Colonic mucosa (tissue), 4 donors: ENCODE measurements around the gene SLC16A5. TPM values are rescaled to one million over a fixed set of nuclear protein-coding genes. Genes with fewer than 3 reads are reported as not detected.

Experiments used
- DNase-seq: peaks from one replicate; pipeline ENCODE4 v3.0.0-alpha.2; 2020
- H3K27ac ChIP-seq: fragments of 200-600 bp; one replicate; pipeline ENCODE4 v1.8.0; 2021
- H3K27me3 ChIP-seq: fragments of 200-600 bp; one replicate; pipeline ENCODE4 v1.8.0; 2021
- H3K36me3 ChIP-seq: fragments of 200-600 bp; one replicate; pipeline ENCODE4 v1.8.0; 2021
- H3K4me1 ChIP-seq: fragments of 200-600 bp; one replicate; pipeline ENCODE4 v1.8.0; 2021; ENCODE audit warnings: mild to moderate bottlenecking
- H3K4me3 ChIP-seq: fragments of 200-600 bp; one replicate; pipeline ENCODE4 v1.8.0; 2021
- H3K9ac ChIP-seq, 2 donors: one replicate each; pipeline ENCODE4 v1.7.0; 2013; ENCODE audit warnings: control low read depth in 2 of 2, low read depth in 2 of 2, low read length in 2 of 2
- H3K9me3 ChIP-seq: fragments of 200-600 bp; one replicate; pipeline ENCODE4 v1.8.0; 2021
- intact Hi-C: fragments of 100-400 bp; cut with DNase I; formaldehyde crosslinking; loops from one replicate; pipeline ENCODE4 v1.14.1; 2022
- total RNA-seq, 2 donors: library from RNA; stranded (reverse); fragmentation: NEBNext Ultra II Directional in 1 of 2; extraction: Animal tissue kit (Norgen Biotek cat#: 25700) in 1 of 2; gene quantifications; one replicate each; pipeline ENCODE4 v1.2.1, GENCODE V29; 2021
- TF ChIP-seq, protein P1 (sequence below): fragments of 200-600 bp; IDR thresholded peaks from one replicate; pipeline ENCODE4 v1.8.0; 2022; ENCODE audit warnings: antibody characterized with exemption, mild to moderate bottlenecking
- donor health status: healthy.
- donor health status: DM: no; HTN: no; CAD: no.
- donor health status: DM: no; HTN: no; CAD: no.

Gene SLC16A5
- total RNA-seq, 2 donors from 2014 or later = 19.4 to 50.1 TPM

DNA sequence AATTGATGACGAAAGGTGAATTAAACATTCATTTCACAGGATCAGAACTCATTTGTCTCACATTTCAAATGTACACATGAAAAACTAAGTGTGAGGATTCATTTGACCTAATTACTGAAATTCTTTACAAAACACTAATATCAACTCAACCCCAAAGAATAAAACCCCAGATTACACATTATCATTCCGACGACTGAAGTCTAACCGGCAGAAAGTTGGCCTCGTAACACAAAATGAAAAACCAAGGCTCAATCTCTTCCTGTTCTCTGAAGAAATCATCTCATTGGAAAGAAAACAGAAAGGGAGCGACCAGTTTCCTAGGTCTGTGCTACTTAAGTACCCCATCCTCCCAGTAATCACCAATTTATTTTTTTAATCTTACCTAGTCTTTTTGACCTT lies 64.8 kb downstream of the SLC16A5 start:
- H3K4me1 ChIP-seq = peaks cover 9% of the 10 kb centered on the region
- H3K4me3 ChIP-seq = peak overlapping the region; percentile 86
- DNase-seq = no peak
- H3K9me3 ChIP-seq = no peaks in the 10 kb centered on the region
- no peaks in the 10 kb centered on the region for H3K36me3 ChIP-seq
- intact Hi-C loops = no loop called here
- TF ChIP-seq, protein P1, sequence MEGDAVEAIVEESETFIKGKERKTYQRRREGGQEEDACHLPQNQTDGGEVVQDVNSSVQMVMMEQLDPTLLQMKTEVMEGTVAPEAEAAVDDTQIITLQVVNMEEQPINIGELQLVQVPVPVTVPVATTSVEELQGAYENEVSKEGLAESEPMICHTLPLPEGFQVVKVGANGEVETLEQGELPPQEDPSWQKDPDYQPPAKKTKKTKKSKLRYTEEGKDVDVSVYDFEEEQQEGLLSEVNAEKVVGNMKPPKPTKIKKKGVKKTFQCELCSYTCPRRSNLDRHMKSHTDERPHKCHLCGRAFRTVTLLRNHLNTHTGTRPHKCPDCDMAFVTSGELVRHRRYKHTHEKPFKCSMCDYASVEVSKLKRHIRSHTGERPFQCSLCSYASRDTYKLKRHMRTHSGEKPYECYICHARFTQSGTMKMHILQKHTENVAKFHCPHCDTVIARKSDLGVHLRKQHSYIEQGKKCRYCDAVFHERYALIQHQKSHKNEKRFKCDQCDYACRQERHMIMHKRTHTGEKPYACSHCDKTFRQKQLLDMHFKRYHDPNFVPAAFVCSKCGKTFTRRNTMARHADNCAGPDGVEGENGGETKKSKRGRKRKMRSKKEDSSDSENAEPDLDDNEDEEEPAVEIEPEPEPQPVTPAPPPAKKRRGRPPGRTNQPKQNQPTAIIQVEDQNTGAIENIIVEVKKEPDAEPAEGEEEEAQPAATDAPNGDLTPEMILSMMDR = no peak
- no peak overlapping the region for H3K27ac ChIP-seq
- H3K27me3 ChIP-seq = no peaks in the 10 kb centered on the region
- H3K9ac ChIP-seq = peak overlapping the region in 1 of 2 donors; percentile 91

DNA sequence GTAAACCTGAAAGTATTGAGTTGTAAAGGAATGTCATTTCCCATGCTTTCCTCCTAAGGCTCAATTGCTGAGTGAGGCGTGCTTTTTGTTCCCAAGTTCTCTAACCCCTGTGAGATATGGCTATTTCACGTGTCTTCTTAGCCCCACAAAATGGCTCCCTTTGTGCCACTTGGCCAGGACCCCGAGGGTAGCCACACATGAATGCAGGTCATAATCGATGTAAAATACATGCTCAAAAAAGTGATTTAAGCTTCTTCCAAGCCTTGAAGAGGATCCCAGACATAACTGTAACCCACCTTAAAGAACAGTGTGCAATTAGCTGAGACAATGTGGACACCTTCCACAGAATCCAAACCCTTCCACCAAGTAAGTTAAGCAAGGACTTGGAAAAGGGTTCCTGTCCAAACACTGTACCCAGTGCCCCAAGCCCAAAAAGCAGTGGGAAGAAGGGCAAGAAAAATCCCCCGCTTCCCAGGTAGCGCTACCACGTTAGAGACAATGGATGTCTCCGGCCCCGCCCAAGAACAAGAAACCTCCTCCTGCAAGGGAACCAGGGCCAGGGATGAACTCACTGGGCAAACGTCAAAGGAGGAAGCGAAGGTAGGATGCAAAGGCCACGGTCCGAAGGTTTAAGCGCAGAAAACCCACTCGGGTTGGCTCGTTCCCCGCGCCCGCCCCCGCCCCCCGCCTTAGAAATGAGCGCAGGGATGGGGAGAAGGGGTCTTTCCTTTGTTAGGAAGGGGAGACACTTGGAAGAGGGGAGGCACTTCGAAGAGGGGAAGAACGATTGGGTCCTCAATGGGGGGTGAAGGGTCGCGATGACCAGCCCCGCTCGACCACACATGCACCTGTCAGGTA lies 65.4 kb downstream of the SLC16A5 start:
- TF ChIP-seq, protein P1 = no peak

DNA sequence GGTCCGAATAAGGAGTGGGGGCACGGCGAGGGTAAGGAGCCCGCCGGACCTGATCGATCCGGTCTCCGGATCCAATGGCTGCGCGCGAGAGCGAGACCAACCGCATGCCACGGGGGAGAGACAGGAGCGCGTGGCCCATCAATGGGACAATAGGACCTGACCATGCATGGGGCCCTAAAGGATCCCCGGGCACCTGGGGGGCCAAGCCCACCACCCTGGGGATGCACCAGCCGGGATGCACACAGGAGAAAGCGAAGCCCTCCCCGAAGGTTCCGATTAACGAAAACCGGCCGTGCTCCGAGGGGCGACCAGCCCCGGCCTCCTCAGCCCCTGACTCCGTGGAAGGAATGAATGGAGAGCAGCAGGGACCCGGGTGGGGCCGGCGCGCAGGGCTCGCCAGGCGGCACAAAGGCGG lies 66.0 kb downstream of the SLC16A5 start:
- Histone ChIP-seq H3K4me1 (peaks cover 9% of the 10 kb centered on the region), H3K4me3 (peak overlapping the region; percentile 86), H3K36me3 (no peaks in the 10 kb centered on the region), H3K27ac (peak overlapping the region; percentile 73), H3K27me3 (no peaks in the 10 kb centered on the region), H3K9ac (peak overlapping the region; percentile 91 to 97), H3K9me3 (no peaks in the 10 kb centered on the region)
- TF ChIP-seq, protein P1 = no peak
- DNase-seq = peak; percentile 36
- intact Hi-C loops = no loop called here

More for the DNA sequence above, 65.4 kb downstream of the SLC16A5 start:
- H3K36me3 ChIP-seq = no peaks in the 10 kb centered on the region
- peak overlapping the region; percentile 91 to 97 for H3K9ac ChIP-seq
- no peaks in the 10 kb centered on the region for H3K9me3 ChIP-seq
- peak overlapping the region; percentile 73 for H3K27ac ChIP-seq
- H3K4me3 ChIP-seq = peak overlapping the region; percentile 86
- intact Hi-C loops = no loop called here
- DNase-seq = peak; percentile 80
- H3K4me1 ChIP-seq = peaks cover 9% of the 10 kb centered on the region
- H3K27me3 ChIP-seq = no peaks in the 10 kb centered on the region

DNA sequence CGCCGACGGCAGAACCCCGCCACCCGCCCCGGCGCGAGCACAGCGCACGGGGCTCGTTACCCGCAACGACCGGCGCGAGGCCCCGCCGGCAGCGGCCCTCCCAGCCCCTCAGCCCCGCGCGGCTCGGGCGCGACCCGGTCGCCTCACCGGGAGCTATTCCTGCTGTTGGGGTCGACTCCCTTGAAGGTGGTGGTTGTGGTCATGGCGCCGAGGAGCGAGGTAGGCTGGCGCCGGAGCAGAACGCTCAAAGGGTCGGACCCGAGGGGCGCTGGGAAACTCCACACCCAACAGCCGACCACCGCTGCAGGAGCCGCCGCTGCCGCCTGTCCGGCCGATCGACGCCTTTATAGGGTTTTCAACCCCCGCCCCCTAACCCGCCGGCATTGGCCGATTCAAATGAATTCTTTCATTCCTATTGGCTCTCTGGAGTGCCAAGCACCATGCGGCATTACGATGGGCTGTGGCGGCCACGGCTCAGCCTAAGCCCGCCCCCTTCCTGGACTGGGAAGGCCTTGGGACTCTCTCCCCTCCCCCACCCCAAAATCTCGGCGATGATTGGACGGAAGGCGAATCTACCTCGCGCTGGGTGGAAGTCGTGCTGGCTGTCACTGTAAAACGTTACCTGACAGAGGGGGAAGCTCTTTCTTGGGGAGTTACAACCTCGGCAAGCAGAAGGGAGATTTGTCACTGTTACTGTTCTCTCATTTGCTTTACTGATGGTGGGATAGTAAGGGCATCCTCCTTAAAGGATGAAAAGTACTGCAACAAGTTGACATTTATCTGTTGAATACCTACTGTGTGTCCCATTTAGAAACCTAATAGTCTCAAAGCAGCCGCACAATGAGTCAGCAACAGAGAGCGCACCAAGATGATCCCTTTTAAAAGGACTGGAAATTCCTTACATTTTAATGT lies 66.7 kb downstream of the SLC16A5 start, which contains the start of gene JPT1:
Gene JPT1, minus strand, starts transcription at position 318 of the 912 bp plus-strand sequence. Its CDS starts 115 bp downstream, at position 203.
- peak; percentile 100 for DNase-seq
- TF ChIP-seq, protein P1 = no peak
- Histone ChIP-seq H3K27me3 (no peaks in the 10 kb centered on the region), H3K4me1 (peaks cover 9% of the 10 kb centered on the region), H3K9ac (peak within 1 kb of the TSS; percentile 91 to 97), H3K4me3 (peak within 1 kb of the TSS; percentile 86), H3K9me3 (no peaks in the 10 kb centered on the region), H3K27ac (peak within 1 kb of the TSS; percentile 73), H3K36me3 (no peaks in the 10 kb centered on the region)
- intact Hi-C loops = no loop called here

DNA sequence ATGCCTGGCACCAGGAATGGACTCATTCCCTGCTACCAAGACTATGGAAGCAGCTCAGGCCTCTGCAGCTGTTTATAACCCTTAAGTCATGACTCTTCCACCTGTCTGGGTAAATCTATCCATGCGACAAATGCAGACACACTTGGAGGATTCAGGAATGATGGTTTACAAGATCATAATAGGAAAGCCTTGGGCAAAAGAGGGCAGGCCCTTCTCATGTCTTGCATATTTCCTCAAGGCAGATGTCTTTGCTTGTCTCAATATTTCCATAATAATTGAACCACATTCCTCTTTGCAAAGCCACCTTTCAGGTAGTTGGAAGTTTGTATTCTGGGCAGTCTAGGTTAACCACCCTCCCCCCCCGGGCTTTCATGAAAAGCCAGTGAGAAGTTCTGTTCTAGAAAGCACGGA lies 67.4 kb downstream of the SLC16A5 start:
- TF ChIP-seq, protein P1 = no peak
- Histone ChIP-seq H3K4me3 (no peak overlapping the region), H3K9ac (peak overlapping the region in 1 of 2 donors; percentile 91), H3K27me3 (no peaks in the 10 kb centered on the region), H3K27ac (no peak overlapping the region), H3K9me3 (no peaks in the 10 kb centered on the region), H3K36me3 (no peaks in the 10 kb centered on the region), H3K4me1 (peaks cover 9% of the 10 kb centered on the region)
- no peak for DNase-seq
- intact Hi-C loops = no loop called here
